ENCODE measurements around the gene MEP1A.

DNA sequence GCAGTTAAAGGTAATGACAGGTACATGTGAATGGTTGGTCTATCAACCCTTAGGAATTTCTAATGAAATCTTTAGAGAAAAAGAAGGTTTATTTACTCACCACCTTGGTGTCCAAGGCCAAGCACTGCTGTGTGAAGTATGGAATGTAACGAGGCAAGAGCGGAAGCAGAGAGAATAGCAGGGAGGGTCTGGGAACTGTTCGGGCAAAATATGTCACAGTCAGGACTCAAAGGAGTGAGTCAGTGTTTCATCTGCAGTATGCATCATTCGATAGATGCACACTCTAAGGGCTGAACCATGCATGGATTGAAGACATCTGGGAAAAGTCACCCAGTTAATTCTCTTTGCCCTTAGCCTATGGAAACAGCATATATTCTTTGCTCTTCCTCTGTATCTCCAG, 95.4 kb downstream of the MEP1A start:
- no peak for TF ChIP-seq POLR2A (IDR thresholded peaks at IDR 0.05)
- TF ChIP-seq, protein P1, sequence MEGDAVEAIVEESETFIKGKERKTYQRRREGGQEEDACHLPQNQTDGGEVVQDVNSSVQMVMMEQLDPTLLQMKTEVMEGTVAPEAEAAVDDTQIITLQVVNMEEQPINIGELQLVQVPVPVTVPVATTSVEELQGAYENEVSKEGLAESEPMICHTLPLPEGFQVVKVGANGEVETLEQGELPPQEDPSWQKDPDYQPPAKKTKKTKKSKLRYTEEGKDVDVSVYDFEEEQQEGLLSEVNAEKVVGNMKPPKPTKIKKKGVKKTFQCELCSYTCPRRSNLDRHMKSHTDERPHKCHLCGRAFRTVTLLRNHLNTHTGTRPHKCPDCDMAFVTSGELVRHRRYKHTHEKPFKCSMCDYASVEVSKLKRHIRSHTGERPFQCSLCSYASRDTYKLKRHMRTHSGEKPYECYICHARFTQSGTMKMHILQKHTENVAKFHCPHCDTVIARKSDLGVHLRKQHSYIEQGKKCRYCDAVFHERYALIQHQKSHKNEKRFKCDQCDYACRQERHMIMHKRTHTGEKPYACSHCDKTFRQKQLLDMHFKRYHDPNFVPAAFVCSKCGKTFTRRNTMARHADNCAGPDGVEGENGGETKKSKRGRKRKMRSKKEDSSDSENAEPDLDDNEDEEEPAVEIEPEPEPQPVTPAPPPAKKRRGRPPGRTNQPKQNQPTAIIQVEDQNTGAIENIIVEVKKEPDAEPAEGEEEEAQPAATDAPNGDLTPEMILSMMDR (IDR thresholded peaks at IDR 0.05) = no peak
